ENCODE measurements around the gene WDR81.
"Not testable (repeated sequence)": the region's sequence is repeated elsewhere in the genome, so short reads cannot be mapped to it uniquely, and the experiment has no call there.

The WDR81 gene

GRCh38 chr17:1753767-1754429 lies 29.4 kb downstream of the WDR81 start:
- DNase-seq (ENCODE audit: low read depth in 2 of 2): no peak

- DNase-seq (ENCODE audit: low read depth in 2 of 2): no peak
Measured at GRCh38 chr17:1754430-1755112, 30.1 kb downstream of the WDR81 start.

- DNase-seq (ENCODE audit: low read depth in 2 of 2): no peak
Measured at GRCh38 chr17:1755252-1755826, 30.8 kb downstream of the WDR81 start.

GRCh38 chr17:1755827-1756262 lies 31.3 kb downstream of the WDR81 start:
- no peak for DNase-seq (ENCODE audit: low read depth in 2 of 2)

- DNase-seq (ENCODE audit: low read depth in 2 of 2): no peak
Measured at GRCh38 chr17:1758807-1759206, 34.3 kb downstream of the WDR81 start.

DNA sequence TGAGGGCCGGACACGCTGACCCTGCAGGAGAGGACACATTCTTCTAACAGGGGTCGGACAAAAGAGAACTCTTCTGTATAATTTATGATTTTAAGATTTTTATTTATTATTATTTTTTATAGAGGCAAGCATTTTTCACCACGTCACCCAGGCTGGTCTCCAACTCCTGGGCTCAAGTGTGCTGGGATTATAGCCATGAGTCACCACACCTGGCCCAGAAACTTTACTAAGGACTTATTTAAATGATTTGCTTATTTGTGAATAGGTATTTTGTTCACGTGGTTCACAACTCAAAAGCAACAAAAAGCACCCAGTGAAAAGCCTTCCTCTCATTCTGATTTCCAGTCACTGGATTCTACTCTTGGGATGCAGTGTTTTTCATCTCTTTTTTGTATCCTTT lies 35.0 kb downstream of the WDR81 start:
- no peak for DNase-seq (ENCODE audit: low read depth in 2 of 2)

GRCh38 chr17:1762233-1762900 lies 37.9 kb downstream of the WDR81 start:
- no peak for DNase-seq (ENCODE audit: low read depth in 2 of 2)

GRCh38 chr17:1762901-1763898 lies 38.7 kb downstream of the WDR81 start:
- no peak for DNase-seq (ENCODE audit: low read depth in 2 of 2)

DNA sequence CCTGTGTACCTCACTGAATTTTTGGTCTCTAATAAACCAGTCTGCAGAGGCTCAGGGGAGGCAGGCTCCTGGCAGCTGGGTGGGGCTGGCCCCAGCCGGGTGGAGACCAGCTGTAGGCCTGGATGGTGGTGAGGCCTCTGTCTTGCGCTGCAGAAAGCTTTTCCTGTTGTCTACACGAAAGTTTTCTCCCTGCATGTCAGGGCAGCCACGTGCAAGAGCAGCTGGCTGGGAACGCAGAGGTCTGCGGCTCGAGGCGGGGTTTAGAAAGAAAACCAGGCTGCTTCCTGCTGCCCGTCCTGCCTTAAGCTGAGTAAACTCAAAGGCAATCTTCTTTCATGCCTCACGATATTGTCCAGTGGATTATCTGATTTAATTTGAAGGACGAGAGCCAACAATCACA lies 39.8 kb downstream of the WDR81 start:
- peak; percentile 4 to 10 for DNase-seq (ENCODE audit: low read depth in 2 of 2)

DNA sequence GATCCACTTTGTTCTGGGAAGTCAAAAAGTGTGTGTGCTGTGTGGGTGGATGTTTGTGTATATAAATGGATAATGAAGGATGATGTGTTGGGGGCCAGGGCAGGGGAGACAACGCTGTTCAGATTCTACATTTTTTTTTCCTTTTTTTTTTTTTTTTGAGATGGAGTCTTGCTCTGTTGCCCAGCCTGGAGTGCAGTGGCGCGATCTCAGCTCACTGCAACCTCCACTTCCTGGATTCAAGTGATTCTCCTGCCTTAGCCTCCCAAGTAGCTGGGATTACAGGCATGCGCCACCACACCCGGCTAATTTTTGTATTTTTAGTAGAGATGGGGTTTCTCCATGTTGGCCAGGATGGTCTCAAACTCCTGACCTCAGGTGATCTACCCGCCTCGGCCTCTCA lies 40.2 kb downstream of the WDR81 start:
- DNase-seq (ENCODE audit: low read depth in 2 of 2): not testable (repeated sequence)

GRCh38 chr17:1765576-1765975 lies 41.1 kb downstream of the WDR81 start:
- DNase-seq (ENCODE audit: low read depth in 2 of 2): no peak

DNA sequence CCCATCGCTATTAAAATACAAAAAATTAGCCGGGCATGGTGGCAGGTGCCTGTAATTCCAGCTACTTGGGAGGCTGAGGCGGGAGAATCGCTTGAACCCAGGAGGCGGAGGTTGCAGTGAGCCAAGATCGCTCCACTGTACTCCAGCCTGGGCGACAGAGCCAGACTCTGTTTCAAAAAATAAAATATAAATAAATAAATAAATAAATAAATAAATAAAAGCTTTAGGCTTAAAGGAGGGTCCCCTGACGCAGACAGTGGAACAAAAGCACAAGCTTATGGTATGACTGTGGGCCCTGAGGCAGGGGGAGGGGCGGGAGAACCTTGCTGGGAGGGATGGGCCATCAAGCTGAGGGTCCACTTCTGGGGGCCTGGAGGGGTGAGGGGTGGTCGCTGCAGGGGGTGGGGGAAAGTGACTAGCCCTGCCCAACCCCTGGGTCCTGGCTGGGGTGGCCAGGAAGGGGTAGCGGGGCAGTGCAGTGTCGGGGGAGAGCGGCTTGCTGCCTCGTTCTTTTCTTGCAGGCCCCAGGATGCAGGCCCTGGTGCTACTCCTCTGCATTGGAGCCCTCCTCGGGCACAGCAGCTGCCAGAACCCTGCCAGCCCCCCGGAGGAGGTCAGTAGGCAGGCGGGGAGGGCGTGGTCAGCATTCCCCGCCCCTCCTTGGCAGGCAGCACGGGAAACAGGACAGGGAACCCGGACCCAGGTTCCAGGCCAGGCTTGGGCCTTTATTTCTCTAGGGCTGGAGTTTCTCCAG lies 42.1 kb downstream of the WDR81 start:
- no peak for DNase-seq (ENCODE audit: low read depth in 2 of 2)

DNA sequence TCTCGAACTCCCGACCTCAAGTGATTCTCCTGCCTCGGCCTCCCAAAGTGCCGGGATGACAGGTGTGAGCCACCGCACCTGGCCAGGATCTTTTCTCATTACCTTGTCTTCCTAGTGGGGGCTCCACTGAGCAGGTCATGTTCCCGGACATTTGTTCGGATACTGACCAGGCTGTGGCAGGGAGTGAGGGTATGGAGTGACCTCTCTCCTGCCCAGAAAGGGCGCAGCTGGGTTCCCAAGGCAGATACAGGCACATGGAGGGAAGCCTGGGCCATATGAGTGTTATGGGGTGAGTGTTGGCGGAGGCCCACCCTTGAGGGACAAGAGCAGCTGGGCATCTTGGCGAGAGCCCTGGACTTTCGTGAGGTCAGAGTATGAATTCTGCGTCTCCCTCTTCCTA lies 42.9 kb downstream of the WDR81 start:
- DNase-seq (ENCODE audit: low read depth in 2 of 2): no peak

DNA sequence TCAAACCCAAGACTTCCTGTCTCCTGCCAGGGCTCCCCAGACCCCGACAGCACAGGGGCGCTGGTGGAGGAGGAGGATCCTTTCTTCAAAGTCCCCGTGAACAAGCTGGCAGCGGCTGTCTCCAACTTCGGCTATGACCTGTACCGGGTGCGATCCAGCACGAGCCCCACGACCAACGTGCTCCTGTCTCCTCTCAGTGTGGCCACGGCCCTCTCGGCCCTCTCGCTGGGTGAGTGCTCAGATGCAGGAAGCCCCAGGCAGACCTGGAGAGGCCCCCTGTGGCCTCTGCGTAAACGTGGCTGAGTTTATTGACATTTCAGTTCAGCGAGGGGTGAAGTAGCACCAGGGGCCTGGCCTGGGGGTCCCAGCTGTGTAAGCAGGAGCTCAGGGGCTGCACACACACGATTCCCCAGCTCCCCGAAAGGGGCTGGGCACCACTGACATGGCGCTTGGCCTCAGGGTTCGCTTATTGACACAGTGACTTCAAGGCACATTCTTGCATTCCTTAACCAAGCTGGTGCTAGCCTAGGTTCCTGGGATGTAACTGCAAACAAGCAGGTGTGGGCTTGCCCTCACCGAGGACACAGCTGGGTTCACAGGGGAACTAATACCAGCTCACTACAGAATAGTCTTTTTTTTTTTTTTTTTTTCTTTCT lies 45.4 kb downstream of the WDR81 start:
- no peak for DNase-seq (ENCODE audit: low read depth in 2 of 2)

GRCh38 chr17:1773000-1773695 lies 48.6 kb downstream of the WDR81 start:
- DNase-seq (ENCODE audit: low read depth in 2 of 2): not testable (repeated sequence)

DNA sequence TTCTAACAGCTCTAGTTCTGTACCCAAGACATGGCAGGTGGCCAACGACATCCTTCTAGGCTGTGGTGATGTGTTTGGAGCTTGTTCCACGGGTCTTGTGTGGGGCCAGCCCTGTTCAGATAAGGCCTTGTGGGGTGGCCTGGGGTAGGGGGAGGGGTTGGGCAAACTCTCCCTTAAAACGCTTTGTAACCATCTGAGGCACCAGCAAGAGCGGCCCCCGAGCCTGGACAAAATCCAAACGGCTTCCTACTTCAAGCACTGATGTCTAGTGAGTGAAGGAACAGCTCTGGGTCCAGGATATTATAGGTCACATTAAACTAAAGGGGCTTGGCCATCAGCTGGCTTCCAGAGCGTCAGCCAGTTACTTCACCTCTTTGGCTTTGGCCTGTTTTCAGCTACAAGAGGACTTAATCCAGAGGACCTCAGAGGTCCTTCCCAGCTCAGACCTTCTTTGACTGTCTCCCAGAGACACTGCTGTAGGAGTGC lies 49.2 kb downstream of the WDR81 start:
- no peak for DNase-seq (ENCODE audit: low read depth in 2 of 2)

GRCh38 chr17:1774390-1775176 lies 50.1 kb downstream of the WDR81 start:
- DNase-seq (ENCODE audit: low read depth in 2 of 2): no peak

GRCh38 chr17:1776328-1776727 lies 51.8 kb downstream of the WDR81 start:
- DNase-seq (ENCODE audit: low read depth in 2 of 2): no peak

GRCh38 chr17:1776857-1777256 lies 52.4 kb downstream of the WDR81 start:
- DNase-seq (ENCODE audit: low read depth in 2 of 2): no peak

Data from stimulated activated CD8-positive, alpha-beta memory T cell treated with anti-CD3 and anti-CD28 coated beads, Interleukin-15, amount 100 ng/mL, for 4 hours (primary cell).